HG03159 (cell line): ENCODE measurements around the gene DPH6.
"Not testable (repeated sequence)": the region's sequence is repeated elsewhere in the genome, so short reads cannot be mapped to it uniquely, and the experiment has no call there.

Experiments
- ATAC-seq: cut with Tn5 transposase; IDR thresholded peaks from one replicate; pipeline ENCODE4 v1.9.1; 2021; ENCODE audit warnings: mild to moderate bottlenecking, moderate library complexity; ENCODE audit not compliant: unreplicated experiment

The DPH6 gene

DNA sequence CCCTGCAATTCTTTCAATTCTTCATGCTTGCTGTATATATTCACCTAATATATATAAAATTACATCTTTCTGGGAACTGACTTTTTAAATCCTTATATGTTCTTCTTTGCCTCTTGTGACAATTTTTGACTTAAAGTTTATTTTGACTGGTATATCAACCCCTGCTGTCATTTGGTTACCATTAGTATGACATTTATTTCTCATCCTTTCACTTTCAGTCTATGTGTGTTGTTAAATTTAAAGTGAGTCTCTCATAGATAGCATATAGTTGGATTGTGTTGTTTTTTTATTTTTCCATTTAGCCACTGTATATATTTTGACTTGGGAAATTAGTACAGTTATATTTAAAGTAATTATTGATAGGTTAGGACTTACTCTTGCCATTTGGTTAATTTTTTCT is 194.9 kb downstream of the DPH6 start:
- no peak for ATAC-seq

DNA sequence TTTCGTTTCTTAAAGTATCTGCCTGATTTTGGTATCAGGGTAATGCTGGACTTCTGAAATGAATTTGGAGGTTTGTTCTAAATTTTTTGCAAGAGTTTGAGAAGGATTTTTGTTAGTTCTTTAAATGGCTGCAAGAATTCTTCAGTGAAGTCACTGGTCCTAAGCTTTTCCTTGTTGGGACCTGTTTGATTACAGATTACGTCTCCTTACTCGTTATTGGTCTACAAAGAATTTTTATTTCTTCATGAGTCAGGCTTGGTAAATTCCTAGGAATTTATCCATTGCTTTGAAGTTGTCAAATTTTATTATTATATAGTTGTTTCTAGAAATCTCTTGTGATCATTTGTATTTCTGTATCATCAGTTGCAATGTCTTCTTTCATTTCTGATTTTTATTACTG is 196.0 kb downstream of the DPH6 start:
- ATAC-seq, result no peak

DNA sequence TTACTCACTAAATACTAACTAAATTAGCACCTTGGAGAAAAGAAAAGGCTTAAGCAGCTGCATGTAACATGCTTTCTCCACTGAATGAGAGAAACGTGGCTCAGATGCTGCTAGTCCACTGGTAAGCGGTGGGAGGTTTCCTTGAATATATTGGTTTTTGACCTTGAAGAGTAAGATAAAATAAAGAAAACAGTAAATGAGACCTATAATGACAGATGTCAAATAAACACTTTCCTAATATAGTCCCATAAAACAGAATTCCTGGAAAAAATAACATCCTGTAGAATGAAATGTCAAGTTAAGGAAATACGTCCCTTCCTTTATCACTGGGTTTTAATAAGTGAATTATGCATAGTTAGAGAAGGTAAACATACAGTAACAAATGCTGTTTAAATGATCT is 215.0 kb downstream of the DPH6 start:
- ATAC-seq, result no peak

DNA sequence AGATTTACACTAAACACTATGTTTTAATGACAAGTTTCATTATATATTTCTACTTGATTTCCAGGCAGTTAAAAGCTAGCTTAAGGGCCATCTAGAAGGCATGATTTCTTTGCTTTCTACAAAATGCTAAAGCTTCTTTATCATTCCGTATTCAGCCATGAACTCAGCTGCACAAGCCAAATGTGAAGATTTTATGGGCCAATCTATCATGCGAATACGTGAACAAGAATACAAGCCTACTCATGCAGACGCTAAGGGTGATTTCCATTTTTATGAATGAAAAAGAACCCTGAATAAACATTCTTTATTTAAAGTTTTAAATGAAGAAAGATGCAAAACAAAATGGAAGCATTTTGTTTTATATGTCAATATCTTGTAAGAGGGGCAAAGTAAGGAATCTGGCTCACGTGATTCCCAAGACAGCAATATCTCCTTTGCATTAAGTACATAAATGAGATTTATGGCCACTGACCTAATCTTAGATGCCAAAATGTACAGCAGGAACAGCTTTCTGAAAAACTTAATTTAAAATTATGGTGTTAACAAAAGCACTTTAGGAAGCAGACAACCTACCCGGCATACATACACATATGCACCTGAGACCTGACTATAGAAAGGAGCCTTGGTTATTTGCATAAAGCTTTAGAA is 215.8 kb downstream of the DPH6 start:
- ATAC-seq, result no peak

DNA sequence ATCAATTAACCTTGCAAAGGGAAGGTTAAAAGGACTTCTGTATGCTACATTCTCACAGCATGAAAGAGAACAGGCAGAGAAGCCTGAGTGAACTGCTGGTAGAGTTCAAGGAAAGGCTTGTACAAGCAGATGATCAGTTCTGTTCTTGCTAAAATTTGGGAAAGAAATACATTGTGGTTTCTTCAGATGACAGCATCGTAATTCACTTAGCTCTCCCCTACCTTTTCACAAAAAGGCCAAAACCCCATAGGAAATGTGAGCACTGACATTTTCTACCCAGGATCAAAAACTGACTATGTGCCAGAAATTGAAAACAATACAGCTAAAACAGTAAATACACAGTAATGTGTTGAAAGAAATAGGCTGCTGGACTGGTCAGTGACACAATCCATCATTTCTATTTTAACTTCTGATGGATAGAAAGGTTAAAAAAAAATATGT is 216.4 kb downstream of the DPH6 start:
- no peak for ATAC-seq

- ATAC-seq, result not testable (repeated sequence)
Observed at GRCh38 chr15:35328836-35329235, 217.1 kb downstream of the DPH6 start.

GRCh38 chr15:35327789-35328188 is 218.2 kb downstream of the DPH6 start:
- no peak for ATAC-seq

GRCh38 chr15:35325374-35325941 is 220.5 kb downstream of the DPH6 start:
- ATAC-seq, result no peak

- no peak for ATAC-seq
Observed at GRCh38 chr15:35323141-35323540, 222.8 kb downstream of the DPH6 start.

DNA sequence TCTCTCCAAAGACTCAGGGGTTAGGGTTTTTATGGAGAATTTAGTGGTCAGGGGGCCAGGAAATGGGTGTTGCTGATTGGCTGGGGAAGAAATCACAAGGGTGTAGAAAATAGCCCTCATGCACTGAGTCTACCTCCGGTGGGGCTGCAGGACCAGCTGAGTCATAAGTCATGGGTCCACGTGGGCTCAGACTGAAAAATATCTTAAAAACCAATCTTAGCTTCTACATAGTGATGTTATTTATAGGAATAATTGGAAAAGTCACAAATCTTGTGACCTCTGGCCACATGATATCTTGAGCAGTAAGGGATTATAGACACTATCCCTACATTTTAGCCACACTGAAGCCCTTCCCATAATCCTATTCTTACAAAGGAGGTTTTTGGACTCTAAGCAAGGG is 224.0 kb downstream of the DPH6 start:
- no peak for ATAC-seq

DNA sequence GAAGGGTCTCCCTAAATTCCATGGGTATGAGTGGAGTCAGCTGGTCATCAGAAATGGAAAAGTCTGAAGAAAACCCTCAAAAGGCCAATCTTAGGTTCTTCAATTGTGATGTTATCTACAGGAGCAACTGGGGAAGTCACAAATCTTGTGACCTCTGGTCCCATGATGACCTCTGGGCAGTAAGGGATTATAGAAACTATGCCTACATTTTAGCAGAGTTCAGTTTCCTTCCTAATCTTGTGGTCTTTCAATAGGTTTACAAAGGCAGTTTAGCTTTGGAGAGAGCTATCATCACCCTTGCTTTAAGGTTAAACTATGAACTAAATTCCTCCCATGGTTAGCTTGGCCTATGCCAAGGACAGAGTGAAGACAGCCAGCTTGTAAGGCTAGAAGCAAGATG is 225.1 kb downstream of the DPH6 start:
- ATAC-seq, result no peak
